Kidney (tissue), 14 donors: ENCODE measurements around the gene FAM222B. TPM values are rescaled to one million over a fixed set of nuclear protein-coding genes. Genes with fewer than 3 reads are reported as not detected.

Experiments used
- DNase-seq, 5 donors: peaks; one replicate each; pipeline ENCODE4 v3.0.0-alpha.2; 2013 to 2020
- FAIRE-seq: peaks from 2 replicates; lab custom pipeline; 2012; peaks lifted over from hg19 to GRCh38; lab: Jason Lieb, UNC
- H3K27ac ChIP-seq, 2 donors: one replicate each; pipeline ENCODE4 v1.7.0; 2013; ENCODE audit warnings: low read depth in 2 of 2, low read length in 2 of 2, inconsistent platforms in 1 of 2
- H3K27me3 ChIP-seq: one replicate; pipeline ENCODE4 v1.7.1; 2013; ENCODE audit warnings: low read length, inconsistent platforms; ENCODE audit not compliant: control insufficient read depth, insufficient read depth
- H3K36me3 ChIP-seq, 3 donors: one replicate each; pipeline versions ENCODE4 v1.7.0 to v1.7.1; 2013; ENCODE audit warnings: low read length in 3 of 3, control low read depth in 1 of 3, inconsistent platforms in 1 of 3; ENCODE audit not compliant: insufficient read depth in 3 of 3, control insufficient read depth in 2 of 3
- H3K4me1 ChIP-seq, 3 donors: one replicate each; pipeline versions ENCODE4 v1.7.0 to v1.7.1; 2013; ENCODE audit warnings: low read length in 3 of 3, inconsistent platforms in 1 of 3, low read depth in 1 of 3; ENCODE audit not compliant: control insufficient read depth in 2 of 3, insufficient read depth in 2 of 3
- H3K4me3 ChIP-seq, 3 donors: one replicate each; pipeline versions ENCODE4 v1.7.0 to v1.8.1; 2013; ENCODE audit warnings: low read length in 3 of 3, control low read depth in 1 of 3, inconsistent platforms in 1 of 3
- H3K9ac ChIP-seq, 3 donors: one replicate each; pipeline versions ENCODE4 v1.7.0 to v1.7.1; 2013; ENCODE audit warnings: low read length in 3 of 3, control low read depth in 1 of 3, inconsistent platforms in 1 of 3
- H3K9me3 ChIP-seq, 3 donors: one replicate each; pipeline versions ENCODE4 v1.7.0 to v1.7.1; 2013; ENCODE audit warnings: low read length in 3 of 3, control low read depth in 1 of 3, inconsistent platforms in 1 of 3; ENCODE audit not compliant: control insufficient read depth in 2 of 3, insufficient read depth in 1 of 3
- intact Hi-C: fragments of 100-400 bp; cut with DNase I; formaldehyde crosslinking; loops from one replicate; pipeline ENCODE4 v1.11.1; 2022
- polyA plus RNA-seq: library from polyadenylated mRNA; stranded (reverse); fragments of 350-450 nt; fragmentation: Illumina TruSeq; extraction: RNeasy Lipid Tissue Mini Kit (QIAGEN cat#74804); gene quantifications from one replicate; pipeline ENCODE4 v1.2.3, GENCODE V29; 2014; ENCODE audit warnings: low read depth, low replicate concordance; ENCODE audit not compliant: insufficient read depth
- total RNA-seq: library from RNA; stranded (reverse); fragmentation: NEBNext Ultra II Directional; extraction: Animal tissue kit (Norgen Biotek cat#: 25700); gene quantifications from one replicate; pipeline ENCODE4 v1.2.1, GENCODE V29; 2021
- TF ChIP-seq, protein P1 (sequence below): IDR thresholded peaks from 3 replicates; pipeline ENCODE4 v1.5.1; 2012; ENCODE audit warnings: mild to moderate bottlenecking, moderate library complexity, borderline replicate concordance; ENCODE audit not compliant: insufficient read depth; ENCODE audit errors: extremely low read depth
- donor health status: control.
- donor health status: control.
- donor health status: control.
- donor health status: control.
- donor health status: control.
- donor health status: DM: yes; HTN: yes; CAD: no.
- donor health status: Normal renal cell carcinoma (clear cell type).

FAM222B gene
- total and polyA plus RNA-seq, 2 donors from 2014 or later, result 13.0 to 31.0 TPM

DNA sequence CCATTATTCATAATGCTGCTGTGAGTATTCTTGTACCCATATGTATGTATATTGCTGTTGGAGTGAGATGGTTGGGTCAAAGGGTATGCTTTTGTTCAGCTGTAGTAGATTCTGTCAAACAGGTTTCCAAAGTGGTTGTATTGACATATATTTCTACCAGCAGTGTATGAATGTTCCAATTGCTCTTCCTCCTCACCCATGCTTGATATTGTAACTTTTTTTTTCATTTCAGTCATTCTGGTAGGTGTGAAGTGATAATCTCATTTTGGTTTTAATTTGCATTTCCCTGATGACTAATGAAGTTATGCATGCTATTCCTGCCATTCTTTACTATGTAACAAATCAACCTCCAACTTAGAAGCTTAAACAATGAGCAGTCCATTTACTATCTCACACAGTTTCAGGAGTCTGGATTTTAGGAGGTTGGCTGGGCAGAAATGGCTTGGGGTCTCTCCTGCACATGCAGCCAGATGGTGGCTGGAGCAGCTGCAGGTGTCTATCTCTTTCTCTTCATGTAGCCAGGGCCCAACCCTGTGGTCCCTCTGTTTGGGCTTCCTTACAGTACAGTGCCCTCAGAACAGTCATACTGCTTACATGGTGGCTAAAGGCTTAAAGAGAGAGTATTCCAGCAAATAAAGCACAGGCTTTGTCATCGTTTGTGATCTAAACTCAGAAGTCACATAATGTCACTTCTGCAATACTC lies 33.4 kb upstream of the FAM222B start:
- no peak for DNase-seq
- intact Hi-C loops, result no loop called here
- H3K9me3 ChIP-seq, result no peaks in the 10 kb centered on the region
- TF ChIP-seq, protein P1, sequence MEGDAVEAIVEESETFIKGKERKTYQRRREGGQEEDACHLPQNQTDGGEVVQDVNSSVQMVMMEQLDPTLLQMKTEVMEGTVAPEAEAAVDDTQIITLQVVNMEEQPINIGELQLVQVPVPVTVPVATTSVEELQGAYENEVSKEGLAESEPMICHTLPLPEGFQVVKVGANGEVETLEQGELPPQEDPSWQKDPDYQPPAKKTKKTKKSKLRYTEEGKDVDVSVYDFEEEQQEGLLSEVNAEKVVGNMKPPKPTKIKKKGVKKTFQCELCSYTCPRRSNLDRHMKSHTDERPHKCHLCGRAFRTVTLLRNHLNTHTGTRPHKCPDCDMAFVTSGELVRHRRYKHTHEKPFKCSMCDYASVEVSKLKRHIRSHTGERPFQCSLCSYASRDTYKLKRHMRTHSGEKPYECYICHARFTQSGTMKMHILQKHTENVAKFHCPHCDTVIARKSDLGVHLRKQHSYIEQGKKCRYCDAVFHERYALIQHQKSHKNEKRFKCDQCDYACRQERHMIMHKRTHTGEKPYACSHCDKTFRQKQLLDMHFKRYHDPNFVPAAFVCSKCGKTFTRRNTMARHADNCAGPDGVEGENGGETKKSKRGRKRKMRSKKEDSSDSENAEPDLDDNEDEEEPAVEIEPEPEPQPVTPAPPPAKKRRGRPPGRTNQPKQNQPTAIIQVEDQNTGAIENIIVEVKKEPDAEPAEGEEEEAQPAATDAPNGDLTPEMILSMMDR, result no peak
- no peak overlapping the region for H3K9ac ChIP-seq
- no peak overlapping the region for H3K27ac ChIP-seq
- no peaks in the 10 kb centered on the region for H3K4me1 ChIP-seq
- no peak overlapping the region for H3K4me3 ChIP-seq
- no peaks in the 10 kb centered on the region for H3K27me3 ChIP-seq
- no peak for FAIRE-seq
- H3K36me3 ChIP-seq, result peaks cover 0 to 18% (median 13%) of the 10 kb centered on the region in 3 donors

DNA sequence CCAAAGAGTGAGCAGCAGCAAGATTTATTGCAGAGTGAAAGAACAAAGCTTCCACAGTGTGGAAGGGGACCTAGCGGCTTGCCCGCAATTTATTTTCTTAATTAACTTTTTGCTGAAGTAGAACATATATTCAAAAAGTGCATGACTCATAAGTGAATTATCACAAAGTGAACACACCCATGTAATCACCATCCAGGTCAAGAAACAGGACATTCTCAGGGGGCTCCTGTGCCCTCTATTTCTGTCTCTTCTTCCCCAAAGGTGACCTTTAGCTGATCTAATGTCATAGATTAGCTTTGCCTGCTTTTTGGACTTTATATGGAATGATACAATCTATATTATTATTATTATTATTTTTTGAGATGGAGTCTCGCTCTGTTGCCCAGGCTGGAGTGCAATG lies 32.2 kb upstream of the FAM222B start:
- no peaks in the 10 kb centered on the region for H3K27me3 ChIP-seq
- DNase-seq (no peak), FAIRE-seq (no peak)
- H3K4me1 ChIP-seq, result no peaks in the 10 kb centered on the region
- no peak overlapping the region for H3K27ac ChIP-seq
- no peak overlapping the region for H3K9ac ChIP-seq
- peaks cover 0 to 8% (median under 1%) of the 10 kb centered on the region in 3 donors for H3K36me3 ChIP-seq
- intact Hi-C loops, result no loop called here
- TF ChIP-seq, protein P1, result no peak
- no peaks in the 10 kb centered on the region for H3K9me3 ChIP-seq
- no peak overlapping the region for H3K4me3 ChIP-seq

DNA sequence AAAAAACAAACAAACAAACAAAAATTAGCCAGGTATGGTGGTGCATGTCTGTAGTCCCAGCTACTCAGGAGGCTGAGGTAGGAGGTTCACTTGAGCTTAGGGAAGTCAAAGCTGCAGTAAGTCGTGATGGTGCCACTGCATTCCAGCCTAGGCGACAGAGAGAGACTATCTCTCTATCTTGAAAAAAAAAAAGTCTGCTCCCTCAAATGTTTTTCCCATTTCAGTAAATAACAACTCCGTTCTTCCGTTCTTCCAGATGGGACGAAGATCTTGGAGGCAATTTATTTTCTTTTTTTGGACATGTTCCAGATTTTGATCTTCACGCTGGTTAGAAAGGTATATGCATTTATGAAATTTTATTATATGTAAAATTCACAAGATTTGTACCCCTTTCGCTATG lies 31.2 kb upstream of the FAM222B start:
- Histone ChIP-seq H3K4me3 (no peak overlapping the region), H3K27me3 (no peaks in the 10 kb centered on the region), H3K4me1 (no peaks in the 10 kb centered on the region)

More for the DNA sequence above, 31.2 kb upstream of the FAM222B start:
- Histone ChIP-seq H3K36me3 (peaks cover 0 to 2% (median 0%) of the 10 kb centered on the region in 3 donors), H3K9me3 (no peaks in the 10 kb centered on the region), H3K9ac (no peak overlapping the region), H3K27ac (no peak overlapping the region)
- DNase-seq (no peak), FAIRE-seq (no peak)
- intact Hi-C loops, result no loop called here
- TF ChIP-seq, protein P1, result no peak
